KMS-11 (cell line): ENCODE data around the gene NPIPB12.
"Not testable (repeated sequence)": the region's sequence is repeated elsewhere in the genome, so short reads cannot be mapped to it uniquely, and the experiment has no call there.

Experiments used
- H2AFZ ChIP-seq: fragments of 200-600 bp; sonication (generic); 2 replicates; pipeline ENCODE4 v1.6.1; 2016; ENCODE audit warnings: antibody characterized with exemption, mixed run types, low read depth
- H3K27ac ChIP-seq: fragments of 200-600 bp; sonication (generic); 2 replicates; pipeline ENCODE4 v1.6.1; 2016; ENCODE audit warnings: mild to moderate bottlenecking, mixed run types
- H3K27me3 ChIP-seq: fragments of 200-600 bp; sonication (generic); 2 replicates; pipeline ENCODE4 v1.6.1; 2017; ENCODE audit warnings: mild to moderate bottlenecking, low read depth, mixed run types, moderate library complexity; ENCODE audit not compliant: insufficient read depth
- H3K36me3 ChIP-seq: fragments of 200-600 bp; sonication (generic); 2 replicates; pipeline ENCODE4 v1.6.1; 2017; ENCODE audit warnings: mild to moderate bottlenecking, mixed run types; ENCODE audit not compliant: insufficient read depth
- H3K4me1 ChIP-seq: fragments of 200-600 bp; sonication (generic); 2 replicates; pipeline ENCODE4 v1.6.1; 2016; ENCODE audit warnings: mild to moderate bottlenecking, low read depth, mixed run types; ENCODE audit not compliant: poor library complexity, severe bottlenecking
- H3K4me2 ChIP-seq: fragments of 200-600 bp; sonication (generic); 2 replicates; pipeline ENCODE4 v1.7.0; 2016; ENCODE audit warnings: mild to moderate bottlenecking, mixed run types
- H3K4me3 ChIP-seq: fragments of 200-600 bp; sonication (generic); IDR thresholded peaks from 2 replicates; pipeline ENCODE4 v1.6.1; 2017; ENCODE audit warnings: low read depth, low read length, mixed read lengths; ENCODE audit not compliant: insufficient read depth
- H3K79me2 ChIP-seq: fragments of 200-600 bp; sonication (generic); 2 replicates; pipeline ENCODE4 v1.6.1; 2016; ENCODE audit warnings: low read depth, mixed run types; ENCODE audit not compliant: insufficient read depth
- H3K9ac ChIP-seq: fragments of 200-600 bp; sonication (generic); 2 replicates; pipeline ENCODE4 v1.6.1; 2016; ENCODE audit warnings: mild to moderate bottlenecking, mixed run types
- H4K20me1 ChIP-seq: fragments of 200-600 bp; sonication (generic); 2 replicates; pipeline ENCODE4 v1.6.1; 2016; ENCODE audit warnings: mild to moderate bottlenecking, mixed run types; ENCODE audit not compliant: insufficient read depth

NPIPB12 gene

GRCh38 chr16:29457660-29458059 lies 48.5 kb downstream of the NPIPB12 start:
- not testable (repeated sequence) for H3K79me2 ChIP-seq, H3K27ac ChIP-seq, H3K27me3 ChIP-seq, H2AFZ ChIP-seq, H3K4me3 ChIP-seq, H3K4me1 ChIP-seq, H3K4me2 ChIP-seq, H3K9ac ChIP-seq, H4K20me1 ChIP-seq, H3K36me3 ChIP-seq

- not testable (repeated sequence) for H2AFZ ChIP-seq, H3K27ac ChIP-seq, H3K4me1 ChIP-seq, H3K9ac ChIP-seq, H3K36me3 ChIP-seq, H4K20me1 ChIP-seq, H3K27me3 ChIP-seq, H3K79me2 ChIP-seq, H3K4me3 ChIP-seq, H3K4me2 ChIP-seq
Observed at GRCh38 chr16:29454828-29455227, 51.4 kb downstream of the NPIPB12 start.

DNA sequence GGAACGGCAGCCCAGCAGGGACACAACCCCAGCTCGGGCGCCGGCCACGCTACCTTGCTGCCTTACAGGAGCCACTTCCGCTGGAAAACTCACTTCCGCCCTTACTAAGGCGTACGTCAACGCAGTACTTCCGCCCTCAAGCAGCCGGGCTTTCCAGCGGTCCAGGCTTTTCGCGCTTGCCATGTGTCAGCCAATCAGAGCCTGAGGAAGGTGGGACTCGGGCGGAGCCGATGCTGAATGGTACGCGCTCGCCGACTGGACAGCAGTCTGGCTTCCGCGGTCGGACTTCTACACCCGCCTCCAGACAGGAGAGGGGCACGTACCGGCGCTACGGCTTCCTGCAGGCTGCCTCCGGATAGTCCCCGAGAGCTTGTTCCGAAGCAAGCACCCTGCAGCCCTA lies 51.9 kb downstream of the NPIPB12 start, which contains the start of the genes BOLA2 and SLX1B:
BOLA2 (minus strand) TSS at position 83 of the 400 bp plus-strand sequence. CDS start 98 bp downstream, outside the sequence.
SLX1B (plus strand) TSS at position 265 of the 400 bp plus-strand sequence.
- not testable (repeated sequence) for H2AFZ ChIP-seq, H3K79me2 ChIP-seq, H3K9ac ChIP-seq, H3K27ac ChIP-seq, H3K4me2 ChIP-seq, H3K4me3 ChIP-seq, H3K27me3 ChIP-seq, H3K4me1 ChIP-seq, H4K20me1 ChIP-seq, H3K36me3 ChIP-seq

DNA sequence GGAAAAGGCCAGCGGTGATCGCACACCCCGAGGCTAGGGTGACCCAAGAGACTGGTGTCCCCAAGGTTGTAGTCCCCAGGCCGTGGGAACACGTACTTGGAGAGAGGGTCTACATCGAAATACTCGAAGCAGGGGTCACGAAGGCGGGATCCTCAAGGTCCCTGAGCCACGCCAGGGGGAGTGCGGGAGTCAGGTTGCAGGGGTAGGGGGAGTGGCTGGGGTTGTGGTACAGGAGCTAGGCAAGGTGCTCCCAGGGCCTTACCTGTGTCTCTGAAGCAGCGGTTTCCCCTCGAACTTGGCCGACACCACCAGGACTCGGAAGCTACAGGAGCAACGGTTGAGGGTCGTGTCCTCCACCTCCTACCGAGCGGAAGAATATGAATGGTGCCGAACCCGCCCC lies 52.5 kb downstream of the NPIPB12 start:
- H3K27me3 ChIP-seq, H4K20me1 ChIP-seq, H3K9ac ChIP-seq, H3K79me2 ChIP-seq, H3K36me3 ChIP-seq, H3K4me3 ChIP-seq, H2AFZ ChIP-seq, H3K4me2 ChIP-seq, H3K27ac ChIP-seq, H3K4me1 ChIP-seq: not testable (repeated sequence)
